Epithelial cell of esophagus (primary cell): ENCODE measurements around the gene PARP14.
A peak's percentile ranks its signal among the peaks of the same experiment; 100 is the strongest.

Experiments
- DNase-seq: peaks from one replicate; pipeline ENCODE4 v3.0.0; 2010; ENCODE audit warnings: low read depth
- H3K4me3 ChIP-seq: 2 replicates; pipeline ENCODE4 v1.5.1; 2011; ENCODE audit warnings: mild to moderate bottlenecking, low read length, control low read depth
- TF ChIP-seq, protein P1 (sequence below): IDR thresholded peaks from 2 replicates; pipeline ENCODE4 v1.5.1; 2011; ENCODE audit warnings: low read depth, mild to moderate bottlenecking, low read length, control low read depth, inconsistent platforms; ENCODE audit not compliant: insufficient read depth; ENCODE audit errors: missing control alignments

The PARP14 gene, protein sequence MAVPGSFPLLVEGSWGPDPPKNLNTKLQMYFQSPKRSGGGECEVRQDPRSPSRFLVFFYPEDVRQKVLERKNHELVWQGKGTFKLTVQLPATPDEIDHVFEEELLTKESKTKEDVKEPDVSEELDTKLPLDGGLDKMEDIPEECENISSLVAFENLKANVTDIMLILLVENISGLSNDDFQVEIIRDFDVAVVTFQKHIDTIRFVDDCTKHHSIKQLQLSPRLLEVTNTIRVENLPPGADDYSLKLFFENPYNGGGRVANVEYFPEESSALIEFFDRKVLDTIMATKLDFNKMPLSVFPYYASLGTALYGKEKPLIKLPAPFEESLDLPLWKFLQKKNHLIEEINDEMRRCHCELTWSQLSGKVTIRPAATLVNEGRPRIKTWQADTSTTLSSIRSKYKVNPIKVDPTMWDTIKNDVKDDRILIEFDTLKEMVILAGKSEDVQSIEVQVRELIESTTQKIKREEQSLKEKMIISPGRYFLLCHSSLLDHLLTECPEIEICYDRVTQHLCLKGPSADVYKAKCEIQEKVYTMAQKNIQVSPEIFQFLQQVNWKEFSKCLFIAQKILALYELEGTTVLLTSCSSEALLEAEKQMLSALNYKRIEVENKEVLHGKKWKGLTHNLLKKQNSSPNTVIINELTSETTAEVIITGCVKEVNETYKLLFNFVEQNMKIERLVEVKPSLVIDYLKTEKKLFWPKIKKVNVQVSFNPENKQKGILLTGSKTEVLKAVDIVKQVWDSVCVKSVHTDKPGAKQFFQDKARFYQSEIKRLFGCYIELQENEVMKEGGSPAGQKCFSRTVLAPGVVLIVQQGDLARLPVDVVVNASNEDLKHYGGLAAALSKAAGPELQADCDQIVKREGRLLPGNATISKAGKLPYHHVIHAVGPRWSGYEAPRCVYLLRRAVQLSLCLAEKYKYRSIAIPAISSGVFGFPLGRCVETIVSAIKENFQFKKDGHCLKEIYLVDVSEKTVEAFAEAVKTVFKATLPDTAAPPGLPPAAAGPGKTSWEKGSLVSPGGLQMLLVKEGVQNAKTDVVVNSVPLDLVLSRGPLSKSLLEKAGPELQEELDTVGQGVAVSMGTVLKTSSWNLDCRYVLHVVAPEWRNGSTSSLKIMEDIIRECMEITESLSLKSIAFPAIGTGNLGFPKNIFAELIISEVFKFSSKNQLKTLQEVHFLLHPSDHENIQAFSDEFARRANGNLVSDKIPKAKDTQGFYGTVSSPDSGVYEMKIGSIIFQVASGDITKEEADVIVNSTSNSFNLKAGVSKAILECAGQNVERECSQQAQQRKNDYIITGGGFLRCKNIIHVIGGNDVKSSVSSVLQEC (N-terminal part only)

DNA sequence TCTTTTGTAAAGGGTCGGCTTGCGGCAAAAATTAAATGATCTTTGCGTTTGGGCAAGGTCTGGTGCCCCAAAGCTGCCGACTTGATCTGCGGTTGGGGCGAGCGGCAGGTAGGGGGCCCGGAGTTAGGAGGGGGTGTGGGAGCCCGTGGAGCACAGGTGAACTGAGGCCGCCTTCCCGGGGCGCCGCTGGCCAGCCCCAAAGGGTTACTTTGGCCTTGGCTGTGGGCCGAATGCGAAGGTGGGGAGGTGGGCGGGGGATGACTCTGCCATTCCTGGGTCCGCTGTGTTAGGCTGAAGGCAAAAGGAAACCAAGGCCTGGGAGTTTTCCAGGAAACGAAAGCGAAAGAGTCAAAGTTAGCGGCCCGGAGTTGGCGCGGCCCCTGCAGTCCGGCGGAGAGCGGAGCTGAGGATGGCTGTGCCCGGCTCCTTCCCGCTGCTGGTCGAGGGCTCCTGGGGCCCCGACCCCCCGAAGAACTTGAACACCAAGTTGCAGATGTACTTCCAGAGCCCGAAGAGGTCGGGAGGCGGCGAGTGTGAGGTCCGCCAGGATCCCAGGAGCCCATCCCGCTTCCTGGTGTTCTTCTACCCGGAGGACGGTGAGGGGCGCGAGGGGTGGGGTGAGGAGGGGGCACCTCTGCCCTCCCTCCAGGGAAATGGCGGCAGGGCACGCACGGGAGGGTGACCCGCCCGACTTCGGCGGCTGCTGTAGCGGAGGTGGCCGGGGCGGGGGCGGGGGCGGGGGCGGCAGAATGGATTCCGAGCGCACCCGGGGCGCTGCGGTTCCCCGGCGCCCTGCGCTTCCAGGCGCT is at the start of gene PARP14:
Gene PARP14 (plus strand): TSS at position 365 of the 809 bp plus-strand sequence. CDS start 45 bp downstream, at position 410.
- peak within 1 kb of the TSS; percentile 73 for H3K4me3 ChIP-seq
- peak; percentile 60 for DNase-seq
- TF ChIP-seq, protein P1, sequence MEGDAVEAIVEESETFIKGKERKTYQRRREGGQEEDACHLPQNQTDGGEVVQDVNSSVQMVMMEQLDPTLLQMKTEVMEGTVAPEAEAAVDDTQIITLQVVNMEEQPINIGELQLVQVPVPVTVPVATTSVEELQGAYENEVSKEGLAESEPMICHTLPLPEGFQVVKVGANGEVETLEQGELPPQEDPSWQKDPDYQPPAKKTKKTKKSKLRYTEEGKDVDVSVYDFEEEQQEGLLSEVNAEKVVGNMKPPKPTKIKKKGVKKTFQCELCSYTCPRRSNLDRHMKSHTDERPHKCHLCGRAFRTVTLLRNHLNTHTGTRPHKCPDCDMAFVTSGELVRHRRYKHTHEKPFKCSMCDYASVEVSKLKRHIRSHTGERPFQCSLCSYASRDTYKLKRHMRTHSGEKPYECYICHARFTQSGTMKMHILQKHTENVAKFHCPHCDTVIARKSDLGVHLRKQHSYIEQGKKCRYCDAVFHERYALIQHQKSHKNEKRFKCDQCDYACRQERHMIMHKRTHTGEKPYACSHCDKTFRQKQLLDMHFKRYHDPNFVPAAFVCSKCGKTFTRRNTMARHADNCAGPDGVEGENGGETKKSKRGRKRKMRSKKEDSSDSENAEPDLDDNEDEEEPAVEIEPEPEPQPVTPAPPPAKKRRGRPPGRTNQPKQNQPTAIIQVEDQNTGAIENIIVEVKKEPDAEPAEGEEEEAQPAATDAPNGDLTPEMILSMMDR = no peak

DNA sequence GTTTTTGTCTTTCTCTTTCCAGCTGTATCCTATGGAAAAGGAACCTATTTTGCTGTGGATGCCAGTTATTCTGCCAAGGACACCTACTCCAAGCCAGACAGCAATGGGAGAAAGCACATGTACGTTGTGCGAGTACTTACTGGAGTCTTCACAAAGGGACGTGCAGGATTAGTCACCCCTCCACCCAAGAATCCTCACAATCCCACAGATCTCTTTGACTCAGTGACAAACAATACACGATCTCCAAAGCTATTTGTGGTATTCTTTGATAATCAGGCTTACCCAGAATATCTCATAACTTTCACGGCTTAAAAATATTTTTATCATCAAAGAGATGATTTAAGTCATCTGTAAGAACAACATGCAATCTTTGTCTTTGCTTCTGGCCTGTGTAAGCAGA is 44.9 kb upstream of the PARP14 start:
- TF ChIP-seq, protein P1 = no peak
- DNase-seq = peak; percentile 79
- no peak overlapping the region for H3K4me3 ChIP-seq

DNA sequence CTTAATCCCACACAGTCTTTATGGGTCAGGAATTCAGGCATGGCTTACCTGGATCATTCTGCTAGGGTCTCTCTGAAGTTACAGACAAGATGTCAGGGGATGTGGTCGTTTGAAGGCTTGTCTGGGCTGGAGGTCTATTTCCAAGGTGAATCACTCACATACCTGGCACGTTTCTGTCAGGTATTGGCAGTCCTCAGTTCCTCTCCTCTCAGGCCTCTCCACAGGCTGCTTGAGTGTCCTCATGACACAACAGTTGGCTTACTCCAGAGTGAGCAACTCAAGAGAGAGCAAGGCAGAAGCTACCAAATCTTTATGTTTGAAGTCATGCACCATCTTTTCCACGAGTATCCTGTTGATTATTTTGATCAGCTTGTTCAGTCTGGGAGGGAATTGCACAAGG is 43.9 kb upstream of the PARP14 start:
- peak; percentile 83 for DNase-seq
- no peak overlapping the region for H3K4me3 ChIP-seq
- TF ChIP-seq, protein P1 = no peak

DNA sequence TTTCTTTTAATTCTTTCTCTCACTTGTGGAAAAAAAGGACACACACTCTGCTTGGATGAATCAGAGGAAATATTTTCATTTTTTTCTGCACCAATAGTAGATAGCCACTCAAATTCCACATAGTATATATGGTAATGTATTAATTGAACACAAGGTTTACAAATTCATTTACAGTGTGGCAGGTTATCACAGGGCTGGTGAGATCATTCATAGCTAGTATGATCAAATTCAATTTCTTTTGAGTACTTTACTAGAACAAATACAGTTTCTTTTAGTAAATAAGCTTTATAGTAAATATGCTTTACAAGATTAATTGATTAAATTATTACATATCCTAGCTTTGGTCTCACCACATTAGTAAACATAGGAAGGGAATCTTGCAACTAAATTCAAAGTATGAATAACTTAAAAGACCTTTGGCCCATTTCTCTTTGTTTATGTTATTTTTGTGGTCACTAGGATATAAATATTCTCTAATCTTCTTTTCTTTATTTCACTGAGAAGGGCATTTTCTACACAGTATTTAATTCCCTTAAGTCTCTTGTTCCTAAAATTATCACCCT is 40.1 kb upstream of the PARP14 start:
- DNase-seq = no peak
- H3K4me3 ChIP-seq = no peak overlapping the region
- TF ChIP-seq, protein P1 = no peak

DNA sequence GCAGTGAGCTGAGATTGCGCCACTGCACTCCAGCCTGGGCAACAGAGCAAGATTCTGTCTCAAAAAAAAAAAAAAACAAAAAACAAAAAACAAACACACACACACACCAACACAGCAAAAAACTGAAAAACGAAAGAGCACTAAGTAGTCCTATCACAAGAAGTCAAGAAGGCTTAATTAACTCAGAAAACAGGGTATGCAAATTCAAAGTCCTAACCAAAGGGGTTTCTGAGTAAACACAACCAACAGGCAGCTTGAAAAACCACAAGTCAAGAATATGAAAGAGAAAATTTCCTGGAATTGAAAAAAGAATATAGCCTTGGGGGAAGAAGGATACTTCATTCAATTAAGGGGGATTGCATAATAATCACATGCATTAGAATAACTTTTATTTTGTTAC is 37.7 kb upstream of the PARP14 start:
- H3K4me3 ChIP-seq = no peak overlapping the region
- TF ChIP-seq, protein P1 = no peak
- DNase-seq = no peak
